GM21447 (cell line): Measurements from ENCODE around the gene NBPF26.
A peak's percentile ranks its signal among the peaks of the same experiment; 100 is the strongest.
"Not testable (repeated sequence)": the region's sequence is repeated elsewhere in the genome, so short reads cannot be mapped to it uniquely, and the experiment has no call there.

ENCODE experiments used
- ATAC-seq: cut with Tn5 transposase; IDR thresholded peaks from one replicate; pipeline ENCODE4 v1.9.1; 2021; ENCODE audit not compliant: unreplicated experiment

Gene NBPF26

GRCh38 chr1:120850537-120851421 is 127.0 kb downstream of the NBPF26 start:
- ATAC-seq, result peak; percentile 88

- ATAC-seq, result not testable (repeated sequence)
Measured at GRCh38 chr1:120858144-120858543, 134.4 kb downstream of the NBPF26 start.

GRCh38 chr1:120859615-120860234 is 136.0 kb downstream of the NBPF26 start:
- not testable (repeated sequence) for ATAC-seq

GRCh38 chr1:120878206-120878605 is 154.5 kb downstream of the NBPF26 start:
- not testable (repeated sequence) for ATAC-seq

- ATAC-seq, result not testable (repeated sequence)
Measured at GRCh38 chr1:120880056-120880455, 156.3 kb downstream of the NBPF26 start.

- not testable (repeated sequence) for ATAC-seq
Measured at GRCh38 chr1:120881934-120882333, 158.2 kb downstream of the NBPF26 start.
